NCI-H1930 (cell line): ENCODE measurements around the gene SNX18.

ENCODE experiments used
- DNase-seq, 2 experiments: peaks; one replicate each; lab custom pipeline; 2025; lab: John Stamatoyannopoulos, UW

SNX18 gene

DNA sequence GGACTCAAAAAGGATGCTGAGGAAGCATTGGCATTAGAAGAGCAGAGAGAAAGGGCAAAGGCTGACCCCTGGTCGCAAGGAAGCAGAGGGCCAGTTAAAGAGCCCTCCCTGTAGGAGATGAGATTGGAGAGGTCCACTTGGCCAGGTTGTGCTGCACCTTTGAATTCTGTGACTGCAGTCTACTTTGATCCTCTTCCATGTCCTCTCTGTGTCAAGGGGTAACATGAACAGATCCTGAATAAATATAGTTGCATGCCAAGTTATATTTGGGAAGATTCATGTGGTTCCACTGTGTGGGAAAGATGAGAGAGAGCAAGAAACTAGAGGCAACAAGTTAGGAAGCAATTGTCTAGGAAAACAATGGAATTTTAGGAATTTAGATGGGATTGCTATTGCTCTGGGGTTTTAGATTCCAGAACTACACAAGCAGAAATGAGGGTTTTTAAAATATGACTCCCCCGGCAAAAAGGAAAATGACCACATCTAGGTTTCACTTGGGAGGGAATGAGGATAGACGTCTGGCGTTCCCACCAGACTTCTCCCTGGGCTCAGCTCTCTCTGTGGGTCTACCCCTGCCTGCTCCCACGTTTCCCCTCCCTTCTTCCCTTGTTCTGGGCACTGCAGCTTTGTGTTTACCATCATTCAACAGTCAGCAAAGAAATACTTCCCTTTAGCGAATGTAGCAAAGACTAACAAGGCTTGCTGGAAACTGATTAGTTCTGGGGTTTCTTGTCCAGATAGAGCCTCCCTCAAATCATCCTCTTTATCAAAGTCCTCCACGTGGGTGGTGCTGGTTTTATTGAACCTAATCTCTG lies 63.6 kb downstream of the SNX18 start:
- DNase-seq = no peak

DNA sequence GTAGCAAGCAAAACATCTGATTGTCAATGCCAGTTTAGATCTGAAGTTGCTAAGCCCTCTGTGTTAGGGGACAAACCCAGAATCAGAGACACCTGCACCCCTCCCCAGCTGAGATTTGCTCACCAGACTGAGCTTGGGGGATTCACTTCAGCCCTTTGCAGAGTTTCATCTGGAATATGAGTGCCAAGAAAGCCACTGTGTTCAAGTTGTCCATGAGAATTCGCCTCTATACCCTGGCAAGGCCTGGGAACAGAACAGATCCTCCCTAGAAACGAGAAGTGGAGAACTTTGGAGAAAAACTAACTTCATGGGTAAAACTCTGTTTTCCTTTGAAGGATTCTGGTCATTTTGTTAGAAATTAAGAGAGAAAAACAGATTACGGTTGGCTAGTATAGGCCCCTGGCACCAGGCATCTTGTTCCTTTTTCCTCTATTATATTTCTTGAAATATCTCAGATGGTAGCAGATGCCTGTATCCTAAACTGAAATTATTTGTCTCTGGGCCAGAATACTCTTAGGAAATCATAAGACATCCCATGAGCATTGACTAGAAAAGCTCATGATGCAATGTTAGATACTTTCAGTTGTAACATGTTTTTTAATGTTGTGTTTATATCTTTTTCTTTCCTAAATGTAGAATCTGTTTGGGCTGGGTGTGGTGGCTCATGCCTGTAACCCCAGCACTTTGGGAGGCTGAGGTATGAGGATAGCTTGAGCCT lies 64.4 kb downstream of the SNX18 start:
- DNase-seq = no peak

- DNase-seq = no peak
Measured at GRCh38 chr5:54586336-54586735, 68.8 kb downstream of the SNX18 start.

DNA sequence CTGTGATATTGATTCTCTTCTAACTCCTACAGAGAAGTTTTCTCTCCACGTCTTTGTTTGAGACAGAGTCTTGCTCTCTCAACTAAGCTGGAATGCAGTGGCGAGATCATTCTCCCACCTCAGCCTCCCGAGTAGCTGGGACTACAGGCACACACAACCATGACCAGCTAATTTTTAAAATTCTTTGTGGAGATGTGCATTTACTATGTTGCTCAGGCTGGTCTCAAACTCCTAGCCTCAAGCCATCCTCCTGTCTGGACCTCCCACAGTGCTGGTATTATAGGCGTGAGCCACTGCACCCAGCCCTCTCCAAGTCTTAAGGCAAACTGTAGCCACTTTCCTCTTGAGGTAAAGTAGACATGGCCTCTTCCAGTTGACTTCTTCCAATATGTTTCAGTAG lies 72.2 kb downstream of the SNX18 start:
- no peak for DNase-seq

DNA sequence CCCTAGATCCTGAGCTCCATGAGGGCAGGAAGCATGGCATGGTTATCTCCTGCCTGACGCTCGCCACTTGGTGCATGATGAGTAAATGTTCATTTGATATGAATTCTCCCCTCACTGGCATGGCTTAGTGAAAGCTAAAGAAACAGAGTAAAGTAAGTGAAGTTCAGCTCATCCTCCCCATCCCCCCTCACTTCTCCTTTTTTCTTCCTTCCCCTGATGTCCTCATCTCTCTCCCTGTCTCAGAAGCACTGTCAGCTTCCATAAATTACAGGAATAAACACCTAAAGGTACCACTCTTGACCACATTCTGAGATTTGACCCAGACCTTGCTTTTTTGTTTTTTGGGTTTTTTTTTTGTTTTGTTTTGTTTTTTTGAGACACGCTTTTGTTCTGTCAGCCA lies 73.3 kb downstream of the SNX18 start:
- no peak for DNase-seq

GRCh38 chr5:54593779-54594178 lies 76.2 kb downstream of the SNX18 start:
- DNase-seq = no peak

DNA sequence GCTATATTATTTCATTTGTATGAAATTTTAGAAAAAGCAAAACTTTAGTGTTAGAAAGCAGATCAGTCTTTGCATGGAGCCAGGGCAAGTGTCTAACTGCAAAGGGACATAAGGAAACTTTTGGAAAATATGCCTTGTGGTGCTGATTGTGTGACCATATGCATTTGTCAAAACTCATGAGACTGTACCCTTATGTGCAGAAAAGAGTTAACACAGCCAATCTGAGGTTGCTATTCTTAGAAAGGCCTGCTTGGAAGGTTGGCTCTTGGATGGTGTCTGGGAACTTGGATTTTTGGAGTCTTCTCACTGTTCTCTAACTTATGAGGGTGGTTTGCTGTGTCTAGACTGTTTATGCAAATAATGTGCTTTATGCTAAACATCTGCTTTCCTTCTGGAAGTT lies 76.6 kb downstream of the SNX18 start:
- no peak for DNase-seq

DNA sequence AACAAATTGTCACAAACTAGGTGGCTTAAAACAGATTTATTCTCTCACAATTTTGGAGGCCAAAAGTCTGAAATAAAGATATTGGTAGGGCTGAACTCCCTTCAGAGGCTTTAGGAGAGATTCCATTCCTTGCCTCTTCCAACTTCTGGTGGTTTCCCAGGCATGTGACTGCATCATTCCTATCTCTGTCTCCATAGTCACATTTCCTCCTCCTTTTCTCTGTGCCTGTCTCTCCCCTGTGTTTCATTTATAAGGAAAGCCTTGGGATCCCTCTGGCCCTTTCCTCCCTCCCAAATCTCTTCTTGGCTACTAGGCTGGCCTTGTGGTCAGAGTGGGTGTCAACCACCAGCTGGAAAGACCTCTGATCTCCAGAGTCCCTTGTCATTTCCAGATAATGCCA lies 78.2 kb downstream of the SNX18 start:
- no peak for DNase-seq
